Measurements from ENCODE around the gene TAMALIN.

DNA sequence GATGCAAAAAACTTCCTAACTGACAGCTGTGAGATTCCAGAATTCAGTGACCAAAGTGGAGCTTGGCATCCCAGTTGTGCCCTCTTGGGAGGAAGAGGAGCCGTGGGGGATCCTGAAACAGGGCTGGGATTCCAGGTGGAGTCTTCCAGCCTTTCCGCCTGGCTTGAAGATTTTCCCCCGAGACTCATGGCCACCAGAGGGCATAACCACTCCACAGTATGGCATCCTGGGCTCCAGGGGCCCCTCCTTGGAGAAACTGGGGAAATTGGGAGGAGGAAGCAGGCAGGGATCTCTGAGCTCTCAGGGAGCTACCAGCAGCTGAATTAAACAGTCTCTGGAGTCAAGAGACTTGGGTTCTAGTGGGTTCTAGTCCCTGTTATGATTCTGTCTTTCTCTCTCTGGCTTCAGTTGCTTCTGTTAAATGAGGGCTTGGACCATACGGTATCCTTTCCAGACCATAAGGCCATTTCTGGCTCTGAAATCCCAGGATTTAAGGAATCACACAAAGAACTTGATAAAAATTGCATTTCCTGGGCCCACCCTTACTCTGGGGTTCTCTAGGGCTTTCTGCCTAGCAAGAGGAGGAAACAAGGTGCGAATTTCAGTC is 2.6 kb upstream of the TAMALIN start:
- TF ChIP-seq GATA3 (IDR thresholded peaks at IDR 0.05; ENCODE audit: low read depth, low read length): no peak
- TF ChIP-seq GATA2 (IDR thresholded peaks at IDR 0.05; ENCODE audit: low read depth, low read length): no peak

Data from SH-SY5Y (cell line).